NCI-H345 treated with DMSO at 0.1 percent for 48 hours (cell line): ENCODE measurements around the gene PDE6D.

Experiments
- DNase-seq: peaks from one replicate; lab custom pipeline; 2025; ENCODE audit not compliant: unreplicated experiment; lab: John Stamatoyannopoulos, UW

PDE6D gene

DNA sequence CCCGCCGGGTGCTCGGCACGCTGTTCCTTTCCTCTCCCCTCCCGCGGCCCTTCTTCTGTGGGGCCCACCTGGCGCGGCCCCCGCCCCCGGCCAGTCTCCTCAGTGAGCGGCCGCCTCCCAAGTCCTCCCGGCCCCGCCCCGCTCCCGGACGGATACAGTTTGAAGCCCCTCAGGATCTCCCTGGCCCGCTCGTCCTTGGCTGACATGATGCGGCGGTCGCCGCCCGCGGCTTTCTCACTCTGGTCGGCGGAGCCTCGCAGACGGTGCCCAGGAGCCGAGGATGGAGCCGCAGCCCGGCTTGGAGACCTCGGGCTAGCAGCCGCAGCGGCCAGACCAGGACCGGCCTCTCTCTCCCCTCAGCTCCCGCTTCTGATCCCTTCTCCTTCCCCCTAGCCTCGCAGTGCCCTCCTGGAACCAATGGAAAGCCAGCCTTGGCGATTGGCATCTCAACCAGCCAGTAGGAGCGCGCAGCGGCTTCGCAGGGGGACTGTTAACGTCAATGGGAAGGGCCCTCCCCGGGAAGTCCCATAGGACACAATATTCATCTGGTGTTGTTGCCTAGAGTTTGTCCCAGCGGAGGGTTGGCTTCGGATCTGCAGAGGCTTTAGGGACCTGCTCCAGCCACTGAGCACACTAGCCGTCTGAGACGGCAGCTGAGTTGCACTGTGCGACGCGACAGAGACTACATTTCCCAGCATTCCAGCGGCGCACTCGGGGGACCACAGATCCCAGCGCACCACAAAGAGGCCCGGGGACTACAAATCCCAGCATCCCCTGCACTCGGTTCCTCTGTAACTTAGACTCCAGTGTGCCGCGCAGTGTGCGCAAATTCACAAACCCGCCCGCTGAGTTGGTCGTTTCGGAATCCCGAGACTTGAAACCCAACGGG lies at the start of gene PDE6D:
TSS of gene PDE6D (minus strand) at position 374 of the 889 bp plus-strand sequence. CDS start at position 206, 168 bp downstream.
- peak; percentile 98 for DNase-seq

DNA sequence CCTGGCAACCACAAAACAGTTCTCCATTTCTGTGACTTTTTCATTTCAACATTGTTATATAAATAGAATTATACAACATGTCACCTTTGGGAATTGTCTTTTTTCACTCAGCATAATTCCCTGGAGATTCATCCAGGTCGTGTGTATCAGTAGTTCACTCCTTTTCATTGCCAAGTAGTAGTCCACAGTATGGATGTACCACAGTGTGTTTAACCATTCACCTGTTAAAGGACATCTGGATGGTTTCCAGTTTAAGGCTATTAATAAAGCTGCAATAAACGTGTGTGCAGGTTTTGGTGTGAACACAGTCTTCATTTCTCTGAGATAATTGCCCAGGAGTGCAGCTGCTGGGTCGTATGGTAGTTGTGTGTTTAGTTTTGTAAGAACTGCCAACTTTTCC lies 40.8 kb upstream of the PDE6D start:
- no peak for DNase-seq

DNA sequence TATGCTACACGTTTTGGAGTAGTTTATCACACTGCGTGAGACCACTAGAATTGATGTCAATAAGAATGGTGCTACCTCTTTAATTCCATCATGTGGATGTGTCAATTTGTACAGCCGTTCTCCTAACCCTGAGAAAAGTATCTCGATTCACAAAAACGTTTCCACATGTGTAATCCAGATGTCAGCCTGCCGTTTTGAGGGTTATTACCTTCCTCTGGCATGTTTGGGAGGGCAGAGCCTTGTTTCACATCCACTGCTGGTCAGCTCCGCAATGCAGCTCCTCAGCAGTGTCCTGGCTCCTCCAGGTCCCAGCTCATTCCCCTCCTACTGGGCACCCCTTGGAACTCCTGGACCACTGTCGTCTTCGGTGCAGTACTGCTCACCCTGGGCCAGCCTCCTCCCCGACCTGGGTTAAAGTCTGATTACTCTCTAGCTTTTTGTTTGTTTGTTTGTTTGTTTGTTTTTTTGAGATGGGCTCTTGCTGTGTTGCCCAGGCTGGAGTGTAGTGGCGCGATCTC lies 39.8 kb upstream of the PDE6D start:
- DNase-seq, result no peak

GRCh38 chr2:231819447-231820042 lies 38.5 kb upstream of the PDE6D start:
- no peak for DNase-seq

- no peak for DNase-seq
Observed at GRCh38 chr2:231816327-231817026, 35.4 kb upstream of the PDE6D start.

GRCh38 chr2:231810905-231811304 lies 29.8 kb upstream of the PDE6D start:
- DNase-seq, result no peak

GRCh38 chr2:231807020-231807419 lies 25.9 kb upstream of the PDE6D start:
- no peak for DNase-seq

DNA sequence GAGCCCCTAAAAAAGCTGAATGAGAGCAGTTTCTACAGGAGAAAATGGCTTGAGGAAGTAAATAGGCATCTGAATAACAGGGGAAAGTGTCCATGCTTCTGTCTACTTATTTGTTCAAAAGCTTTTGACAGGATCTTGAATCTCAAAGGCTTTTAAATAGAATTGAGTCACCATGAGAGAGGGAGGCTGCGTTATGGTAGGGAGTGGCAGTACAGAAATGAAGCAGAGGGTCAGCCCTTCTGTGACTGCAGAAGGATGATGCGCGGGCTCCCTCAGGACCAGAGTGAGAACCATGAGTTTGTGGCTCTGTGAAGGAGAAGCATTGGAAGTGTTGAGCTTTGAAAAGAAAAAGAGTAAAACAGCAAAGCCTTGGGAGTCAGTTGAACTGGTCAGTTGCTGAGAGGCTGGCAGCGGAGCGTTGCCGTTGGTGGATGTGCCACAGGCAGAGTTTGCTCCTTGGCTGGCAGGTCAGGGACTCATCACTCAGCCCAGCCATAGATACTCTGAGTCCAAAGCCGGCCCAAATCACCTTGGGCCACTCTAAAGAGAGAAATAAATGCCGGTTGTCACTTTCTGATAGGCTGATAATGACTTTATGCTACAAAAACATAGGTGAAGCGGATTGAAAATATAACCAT lies 22.5 kb upstream of the PDE6D start:
- no peak for DNase-seq

- peak; percentile 24 for DNase-seq
Observed at GRCh38 chr2:231800493-231801091, 19.5 kb upstream of the PDE6D start.

GRCh38 chr2:231795525-231796327 lies 14.6 kb upstream of the PDE6D start:
- DNase-seq, result peak; percentile 41

DNA sequence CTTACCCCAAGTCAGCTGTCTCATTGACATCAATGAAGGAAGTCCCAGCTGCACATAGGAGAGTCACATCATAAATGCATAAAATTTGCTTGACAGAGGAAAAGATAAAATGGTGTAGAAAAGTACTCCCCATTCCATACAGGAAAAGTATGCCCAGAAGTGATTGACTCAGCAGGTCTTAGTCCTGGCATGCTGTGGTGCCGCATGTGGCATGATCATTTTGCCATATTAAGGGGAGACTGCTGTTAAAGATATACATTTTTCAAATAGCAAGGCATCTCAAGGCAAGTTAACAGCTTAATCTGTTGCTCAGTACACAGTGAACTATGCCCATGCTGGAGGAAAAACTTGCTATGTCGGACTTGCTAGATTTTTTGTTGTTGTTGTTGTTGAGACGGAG lies 13.3 kb upstream of the PDE6D start:
- DNase-seq, result no peak

DNA sequence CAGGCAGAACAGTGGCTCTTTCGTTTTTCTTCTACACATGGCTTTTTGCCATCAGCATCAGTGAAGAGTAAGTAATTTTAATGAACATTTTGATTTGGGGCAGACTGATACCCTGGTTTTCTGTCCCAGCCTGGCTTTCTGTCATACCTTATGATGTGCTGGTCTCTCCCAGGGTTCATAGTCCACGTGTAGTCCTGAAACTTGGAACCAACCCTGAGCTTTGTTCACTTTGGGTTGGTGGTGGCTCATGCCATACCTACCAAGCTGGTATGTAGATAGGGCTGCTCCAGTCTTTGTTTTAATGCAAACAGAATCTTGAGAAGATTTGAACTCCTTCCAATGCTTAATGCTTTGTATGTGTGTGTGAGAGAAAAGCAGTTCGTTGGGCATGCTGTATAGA lies 10.0 kb upstream of the PDE6D start:
- no peak for DNase-seq

DNA sequence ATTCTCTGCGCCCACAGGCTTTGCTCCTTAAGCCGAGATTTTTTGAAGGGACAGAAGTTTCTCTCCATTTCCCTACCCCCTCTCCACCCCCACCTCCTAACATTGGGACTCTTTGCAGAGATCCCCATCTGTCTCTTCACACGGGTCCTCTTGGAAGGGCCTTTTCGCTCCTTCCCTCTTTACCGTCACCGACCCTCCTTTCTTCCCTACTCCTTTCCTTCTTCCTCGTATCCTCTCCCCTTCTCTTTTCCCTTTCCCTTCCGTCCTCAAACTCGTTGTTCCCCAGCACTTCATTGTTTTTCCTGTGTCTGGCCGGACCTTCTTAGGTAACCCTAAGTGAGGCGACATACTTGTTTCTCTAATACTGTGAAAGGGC lies 5.8 kb upstream of the PDE6D start:
- no peak for DNase-seq

DNA sequence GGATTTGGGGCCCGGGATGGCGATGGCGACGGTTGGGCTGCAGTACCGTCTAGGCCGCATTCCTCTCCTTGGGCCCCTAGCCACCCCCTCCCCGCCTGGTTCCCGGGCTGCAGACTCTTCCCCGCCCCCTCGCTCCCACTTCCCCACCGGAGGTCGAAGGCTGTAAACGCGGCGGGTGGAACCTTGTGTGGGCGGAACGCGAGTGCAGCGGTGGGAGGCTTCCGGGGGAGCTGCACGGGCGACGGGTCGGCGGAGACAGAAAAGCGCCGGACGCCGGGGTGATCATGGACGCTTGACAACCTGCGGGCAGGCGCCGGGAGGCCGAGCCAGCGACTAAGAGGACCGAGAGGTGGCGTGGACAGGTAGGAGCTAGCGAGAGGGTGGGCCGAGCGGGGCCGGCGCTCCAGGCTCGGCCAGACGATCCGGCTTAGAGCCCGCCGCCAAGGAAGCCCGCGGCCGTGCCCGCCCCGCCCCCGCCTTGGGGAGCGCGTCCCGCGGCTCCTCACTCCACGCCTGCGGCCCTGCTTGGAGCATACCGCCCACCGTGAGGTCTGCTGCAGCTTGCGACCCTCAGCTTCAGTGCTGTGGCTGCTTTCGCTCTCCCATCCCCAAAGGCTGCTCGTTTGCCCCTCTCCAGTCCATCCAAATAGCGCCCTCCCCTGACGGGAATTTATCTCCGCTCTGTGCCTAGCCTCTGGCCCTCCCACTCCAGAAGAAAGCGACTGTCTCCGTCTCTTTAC lies 5.3 kb upstream of the PDE6D start, which contains the start of gene COPS7B:
TSS of gene COPS7B (plus strand) at position 269 of the 740 bp plus-strand sequence. CDS start 2,126 bp downstream, outside the sequence.
- peak; percentile 19 for DNase-seq

GRCh38 chr2:231785822-231786176 lies 4.7 kb upstream of the PDE6D start:
- DNase-seq, result no peak

DNA sequence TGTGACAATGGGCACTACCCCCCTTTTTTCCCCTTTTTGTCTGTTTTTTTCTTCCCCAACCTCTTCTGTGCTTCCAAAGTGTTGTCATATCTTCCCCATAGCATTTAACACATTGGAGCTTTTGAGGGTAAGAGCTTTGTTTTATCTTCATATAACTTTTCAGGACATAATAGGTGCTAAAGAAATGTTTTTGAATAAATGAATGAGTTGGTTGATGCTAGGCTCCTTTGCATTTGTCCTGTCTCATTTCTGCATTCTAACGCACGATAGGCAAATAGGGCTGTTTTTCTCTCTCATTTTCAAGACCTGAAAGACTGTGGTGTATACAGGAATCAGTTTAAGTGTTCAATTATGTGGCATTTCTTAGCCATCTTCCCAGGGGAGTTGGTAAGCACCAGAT lies 4.3 kb upstream of the PDE6D start:
- DNase-seq, result no peak

DNA sequence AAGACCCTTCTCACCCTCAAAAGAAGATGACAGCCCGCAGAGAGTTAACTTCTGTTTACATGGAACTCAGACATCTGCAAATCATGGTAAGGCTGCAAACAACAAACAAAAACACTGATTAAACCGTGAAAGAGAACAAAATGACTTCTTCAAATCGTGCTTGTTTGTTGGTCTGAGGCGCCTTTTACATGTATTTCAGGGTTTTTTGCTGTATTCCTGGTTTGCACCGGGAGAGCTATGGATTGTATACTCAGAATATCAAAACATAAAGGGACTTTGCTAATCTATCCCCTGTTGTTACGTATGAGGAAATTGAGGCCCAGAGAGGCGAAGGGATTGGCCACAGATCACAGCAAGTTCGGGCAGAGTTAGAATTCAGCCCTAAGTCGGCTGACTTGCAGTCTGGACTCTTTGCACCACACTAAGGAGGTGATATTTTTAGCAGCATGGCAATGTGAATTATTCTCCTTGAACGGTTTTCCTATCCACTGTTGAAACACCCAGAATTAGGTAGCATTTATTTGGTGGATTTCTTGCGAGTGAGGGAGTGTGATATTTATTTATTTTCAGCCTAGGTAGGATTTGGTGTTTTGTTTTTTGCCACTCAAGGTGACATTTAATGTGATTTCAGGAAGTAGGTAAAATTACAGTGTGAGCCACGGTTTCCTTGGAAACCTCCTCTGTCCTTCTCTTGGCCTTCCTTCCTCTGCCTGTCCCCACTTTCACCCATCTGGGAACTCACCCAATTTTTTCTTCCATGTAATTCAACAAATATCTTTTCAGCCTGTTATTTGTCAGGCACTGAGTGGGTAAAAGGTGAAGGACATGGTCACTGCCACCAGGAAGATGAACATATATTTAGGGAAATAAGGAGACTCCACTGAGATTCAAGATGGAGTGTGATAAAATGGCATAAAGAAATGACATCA lies 980 bp upstream of the PDE6D start:
- peak; percentile 38 for DNase-seq
